ENCODE results near the gene SEC61B. TPM values are rescaled to one million over a fixed set of nuclear protein-coding genes. Genes with fewer than 3 reads are reported as not detected.

SEC61B gene
- total RNA-seq, 1 donor from 2014 or later, result 83.7 TPM

Small RNAs within 50 kb of the gene (small RNA-seq; reads per million reads assigned to genes)
- gene RN7SL794P, result not detected

Other genes with a start within 250 kb of the SEC61B start
- 86.8 and 138 TPM in 2 replicates for gene TGFBR1, start 117.2 kb upstream of the SEC61B start, total RNA-seq (ENCODE audit: low replicate concordance)
- gene ALG2, start 340 bp upstream of the SEC61B start, total RNA-seq (ENCODE audit: low replicate concordance), result 25.0 and 26.0 TPM in 2 replicates

Measured in neural progenitor cell (in vitro differentiated cells).